22Rv1 (cell line): ENCODE results near the gene SACM1L.

Source experiments
- CTCF ChIP-seq: fragments of 450-650 bp; IDR thresholded peaks from 2 replicates; pipeline ENCODE4 v1.5.1; 2017; ENCODE audit warnings: mild to moderate bottlenecking
- ZFX ChIP-seq: fragments of 450-650 bp; IDR thresholded peaks from 2 replicates; pipeline ENCODE4 v1.6.1; 2017; ENCODE audit warnings: antibody characterized with exemption, borderline replicate concordance

- no peak for TF ChIP-seq CTCF
- TF ChIP-seq ZFX: no peak
These were observed 33.3 kb upstream of the SACM1L start for GRCh38 chr3:45655906-45656305.
